Epithelial cell of prostate (primary cell): ENCODE data around the gene KCNK3.

ENCODE experiments used
- DNase-seq: peaks from one replicate; pipeline ENCODE4 v3.0.0-alpha.2; 2011; ENCODE audit warnings: low read depth, low spot score
- H3K27ac ChIP-seq: fragments of 450-650 bp; 2 replicates; pipeline ENCODE4 v1.5.1; 2017; ENCODE audit warnings: mild to moderate bottlenecking

Gene KCNK3

GRCh38 chr2:26685989-26686839 is 6.3 kb upstream of the KCNK3 start:
- DNase-seq = no peak
- H3K27ac ChIP-seq = no peak overlapping the region

DNA sequence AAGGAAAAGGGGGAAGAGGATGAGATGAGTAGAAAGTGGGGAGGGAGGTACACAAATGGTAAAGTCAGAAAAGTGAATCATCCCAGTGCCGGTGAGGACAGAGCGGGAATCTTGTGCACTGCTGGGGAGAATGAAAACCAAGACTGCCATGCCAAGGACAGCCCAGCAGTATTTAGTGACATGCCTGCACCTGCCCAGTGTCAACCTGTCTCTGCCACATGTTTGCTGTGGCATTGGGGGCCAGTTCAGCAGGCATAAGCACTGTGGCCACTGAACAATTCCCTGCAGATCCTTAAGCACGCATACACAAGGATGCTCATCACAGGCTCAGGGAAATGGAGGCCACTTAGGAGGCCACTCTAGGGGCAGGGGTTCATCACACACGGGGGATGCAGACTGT is 5.2 kb upstream of the KCNK3 start:
- H3K27ac ChIP-seq = no peak overlapping the region

DNA sequence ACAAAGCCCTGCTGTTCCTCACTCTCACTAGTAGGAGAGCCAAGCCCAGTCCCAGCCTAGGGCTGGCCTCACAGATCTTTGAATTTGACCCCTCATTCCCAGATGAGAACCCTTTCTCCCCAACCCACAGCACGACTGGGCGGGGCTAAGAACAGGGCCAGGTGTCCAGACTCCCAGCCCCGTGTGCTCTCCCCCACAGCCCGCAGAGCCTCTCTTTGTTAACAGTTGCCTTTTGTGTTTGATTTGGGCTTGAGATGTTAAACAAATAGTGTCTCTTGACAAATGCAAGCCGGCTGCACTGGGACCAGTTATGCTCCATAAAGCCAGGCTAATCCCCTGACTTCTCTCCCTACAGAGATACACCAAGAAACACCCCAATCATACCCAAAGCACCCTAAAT is 4.7 kb upstream of the KCNK3 start:
- no peak overlapping the region for H3K27ac ChIP-seq
- no peak for DNase-seq

More for the DNA sequence above, 5.2 kb upstream of the KCNK3 start:
- no peak for DNase-seq

- H3K27ac ChIP-seq = no peak overlapping the region
- no peak for DNase-seq
Observed at GRCh38 chr2:26691161-26691560, 1.4 kb upstream of the KCNK3 start.

GRCh38 chr2:26691881-26692278 is 642 bp upstream of the KCNK3 start:
- DNase-seq = no peak
- no peak overlapping the region for H3K27ac ChIP-seq

DNA sequence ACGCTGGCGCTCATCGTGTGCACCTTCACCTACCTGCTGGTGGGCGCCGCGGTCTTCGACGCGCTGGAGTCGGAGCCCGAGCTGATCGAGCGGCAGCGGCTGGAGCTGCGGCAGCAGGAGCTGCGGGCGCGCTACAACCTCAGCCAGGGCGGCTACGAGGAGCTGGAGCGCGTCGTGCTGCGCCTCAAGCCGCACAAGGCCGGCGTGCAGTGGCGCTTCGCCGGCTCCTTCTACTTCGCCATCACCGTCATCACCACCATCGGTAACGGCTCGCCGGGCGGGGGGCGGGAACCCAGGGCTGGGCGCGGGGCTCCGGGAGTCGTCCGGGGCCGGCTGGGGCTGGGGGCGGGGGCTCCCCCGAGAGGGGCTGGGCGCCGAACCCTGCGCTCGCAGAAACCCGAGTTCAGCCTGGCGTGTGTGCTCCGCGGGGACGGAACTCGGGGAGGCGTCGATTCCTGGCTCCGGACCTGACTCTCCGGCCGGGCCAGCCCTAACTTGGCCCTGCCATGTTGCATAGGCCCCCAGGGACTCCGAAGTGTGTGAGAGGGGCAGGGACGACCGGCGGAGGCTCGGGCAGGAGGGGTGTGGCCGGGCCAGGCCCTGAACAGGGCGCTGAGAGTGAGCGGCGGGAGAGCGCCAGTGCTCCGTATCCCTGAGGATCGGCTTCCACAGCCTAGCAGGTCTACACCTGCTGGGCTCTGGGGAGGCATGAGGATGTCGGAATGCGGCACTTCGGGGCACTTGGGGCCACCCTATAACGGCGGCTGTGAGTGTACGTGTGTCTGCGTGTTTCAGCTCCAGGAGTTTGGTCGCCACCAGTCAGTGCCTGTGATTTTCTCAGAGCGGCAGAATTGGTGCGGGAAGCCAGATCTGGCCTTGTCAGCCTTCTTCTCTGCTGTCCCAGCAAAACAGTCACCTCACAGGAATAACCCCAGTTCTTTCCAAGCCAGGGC is 651 bp downstream of the KCNK3 start:
- no peak overlapping the region for H3K27ac ChIP-seq
- DNase-seq = no peak

DNA sequence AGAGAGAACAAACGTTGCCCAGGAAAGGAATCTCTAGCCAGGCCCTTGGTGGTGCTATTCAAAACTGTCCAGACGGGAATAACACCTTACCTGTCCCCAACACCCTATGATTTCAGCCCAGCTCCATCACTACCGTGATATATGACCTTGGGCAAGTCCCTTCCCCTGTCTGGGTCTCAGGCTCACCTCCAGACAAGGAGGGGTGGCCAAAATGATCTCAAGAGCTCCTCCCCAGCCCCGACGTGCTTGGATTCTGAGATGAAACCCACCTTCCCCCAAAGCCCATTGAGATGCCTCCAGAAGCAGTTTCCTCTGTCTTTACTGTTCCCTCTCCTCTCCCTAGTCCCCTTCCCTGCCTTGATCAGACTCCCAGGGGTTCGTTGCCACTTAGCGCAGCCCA is 1.5 kb downstream of the KCNK3 start:
- no peak overlapping the region for H3K27ac ChIP-seq
- DNase-seq = no peak

GRCh38 chr2:26696351-26696816 is 3.9 kb downstream of the KCNK3 start:
- DNase-seq = peak; percentile 95
- peak overlapping the region; percentile 58 for H3K27ac ChIP-seq

DNA sequence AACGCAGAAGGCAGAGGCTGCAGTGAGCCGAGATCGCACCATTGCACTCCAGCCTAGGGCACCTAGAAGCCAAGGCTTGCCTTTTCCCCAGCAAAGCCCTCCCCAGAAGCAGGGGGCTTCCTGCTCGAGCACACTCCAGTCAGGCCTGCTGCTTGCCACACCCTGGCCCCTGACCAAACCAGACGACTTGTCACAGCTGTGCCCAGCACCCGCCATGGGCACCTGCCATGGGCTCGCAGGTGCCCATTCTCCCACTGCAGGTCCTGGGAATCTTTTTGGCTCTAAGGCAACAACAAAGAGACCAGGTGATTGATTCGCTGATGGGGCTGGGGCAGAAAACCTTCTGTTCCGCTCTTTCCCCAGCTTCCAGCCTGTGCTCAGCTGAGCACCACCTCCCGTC is 4.9 kb downstream of the KCNK3 start:
- no peak overlapping the region for H3K27ac ChIP-seq
- DNase-seq = no peak

GRCh38 chr2:26699295-26699694 is 6.8 kb downstream of the KCNK3 start:
- DNase-seq = no peak
- H3K27ac ChIP-seq = no peak overlapping the region

- H3K27ac ChIP-seq = no peak overlapping the region
- no peak for DNase-seq
Observed at GRCh38 chr2:26700078-26700477, 7.6 kb downstream of the KCNK3 start.

DNA sequence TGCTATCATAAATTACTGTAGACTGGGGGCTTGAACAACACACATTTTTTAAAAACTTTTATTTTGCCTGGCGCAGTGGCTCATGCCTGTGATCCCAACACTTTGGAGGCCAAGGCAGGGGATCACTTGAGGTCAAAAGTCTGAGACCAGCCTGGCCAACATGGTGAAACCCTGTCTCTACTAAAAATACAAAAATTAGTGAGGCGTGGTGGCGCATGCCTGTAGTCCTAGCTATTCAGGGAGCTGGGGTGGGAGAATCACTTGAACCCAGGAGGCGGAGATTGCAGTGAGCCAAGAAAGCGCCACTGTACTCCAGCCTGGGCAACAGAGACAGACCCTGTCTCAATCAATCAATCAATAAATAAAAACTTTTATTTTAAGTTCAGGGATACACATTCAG is 9.1 kb downstream of the KCNK3 start:
- DNase-seq = no peak
- H3K27ac ChIP-seq = no peak overlapping the region

DNA sequence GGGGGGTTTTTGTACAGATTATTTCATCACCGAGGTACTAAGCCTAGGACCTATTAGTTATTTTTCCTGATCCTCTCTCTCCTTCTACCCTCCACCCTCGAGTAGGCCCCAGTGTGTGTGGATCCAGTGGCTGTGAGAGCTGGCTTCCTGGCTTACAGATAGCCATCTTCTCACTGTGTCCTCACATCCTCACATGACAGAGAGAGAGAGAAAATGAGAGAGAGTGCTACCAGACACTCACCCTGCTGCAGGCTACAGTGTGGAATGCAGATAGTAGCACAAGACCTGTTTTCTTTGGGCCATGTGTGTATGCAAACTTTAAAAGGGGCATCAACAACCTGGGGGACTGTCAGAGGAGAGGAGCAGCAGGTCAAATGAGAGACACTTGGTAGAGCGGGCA is 9.5 kb downstream of the KCNK3 start:
- no peak overlapping the region for H3K27ac ChIP-seq
- DNase-seq = no peak

GRCh38 chr2:26704441-26704977 is 12.0 kb downstream of the KCNK3 start:
- no peak for DNase-seq
- H3K27ac ChIP-seq = no peak overlapping the region

GRCh38 chr2:26705126-26705525 is 12.6 kb downstream of the KCNK3 start:
- DNase-seq = no peak

GRCh38 chr2:26706093-26706492 is 13.6 kb downstream of the KCNK3 start:
- H3K27ac ChIP-seq = no peak overlapping the region
- DNase-seq = no peak

More at GRCh38 chr2:26705126-26705525, 12.6 kb downstream of the KCNK3 start:
- no peak overlapping the region for H3K27ac ChIP-seq

GRCh38 chr2:26706616-26707473 is 14.3 kb downstream of the KCNK3 start:
- no peak overlapping the region for H3K27ac ChIP-seq
- no peak for DNase-seq

DNA sequence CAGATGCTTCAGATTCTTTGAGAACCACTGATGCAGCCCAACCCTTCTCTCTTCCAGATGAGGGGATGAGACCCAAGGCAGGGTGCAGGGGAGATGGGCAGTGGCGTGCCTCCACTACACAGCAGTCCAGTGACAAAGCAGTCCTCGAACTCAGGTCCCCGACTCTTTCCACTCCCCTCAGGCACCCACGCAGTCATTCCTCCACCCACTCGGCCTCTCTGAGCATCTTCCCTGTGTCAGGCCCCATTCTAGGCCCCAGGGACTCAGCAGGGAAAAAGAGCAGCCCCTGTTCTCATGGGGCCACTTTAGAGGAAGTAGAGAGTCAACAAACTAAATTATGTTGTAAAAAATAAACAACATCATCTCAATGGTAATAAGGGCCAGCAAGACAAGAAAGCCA is 15.2 kb downstream of the KCNK3 start:
- no peak overlapping the region for H3K27ac ChIP-seq
- no peak for DNase-seq

GRCh38 chr2:26708457-26708856 is 15.9 kb downstream of the KCNK3 start:
- H3K27ac ChIP-seq = no peak overlapping the region
- no peak for DNase-seq
